IPS DF 19.7 (cell line): ENCODE measurements around the gene TTLL5.

ENCODE experiments used
- DNase-seq: peaks from one replicate; pipeline ENCODE4 v3.0.0-alpha.2; 2013; ENCODE audit warnings: low read depth, low spot score

TTLL5 gene

DNA sequence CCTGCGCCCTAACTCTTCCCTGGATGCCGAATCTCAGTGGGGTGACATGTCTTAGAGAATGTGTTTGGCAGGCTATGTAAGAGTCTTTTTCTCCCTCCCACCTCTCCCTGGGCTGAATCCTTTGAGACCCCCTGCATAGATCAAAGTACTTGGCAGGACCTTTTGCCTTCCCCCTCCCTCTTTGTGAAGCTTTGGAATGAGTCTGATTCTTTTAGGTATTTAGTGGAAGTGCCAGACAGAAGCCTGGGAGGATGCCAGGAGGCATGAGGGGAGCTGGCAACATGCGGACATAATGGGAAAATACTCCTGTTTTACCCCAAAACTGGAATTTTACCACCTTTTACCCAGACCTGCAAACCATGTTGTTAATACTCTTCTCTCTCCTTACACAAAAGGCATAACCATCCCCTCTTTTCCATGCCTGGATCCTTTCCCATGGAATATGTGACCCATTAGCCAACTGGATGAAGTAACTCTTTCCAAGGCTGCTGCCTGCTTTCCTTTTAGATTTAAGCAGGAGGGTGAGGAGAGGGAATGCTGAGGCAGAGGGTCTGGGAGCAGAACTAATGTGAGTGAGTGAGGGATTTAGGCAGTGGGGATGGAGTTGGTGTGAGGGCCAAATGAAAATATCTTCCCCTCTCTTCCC is 41.7 kb downstream of the TTLL5 start:
- DNase-seq = no peak

- no peak for DNase-seq
Observed at GRCh38 chr14:75703467-75703866, 42.4 kb downstream of the TTLL5 start.

DNA sequence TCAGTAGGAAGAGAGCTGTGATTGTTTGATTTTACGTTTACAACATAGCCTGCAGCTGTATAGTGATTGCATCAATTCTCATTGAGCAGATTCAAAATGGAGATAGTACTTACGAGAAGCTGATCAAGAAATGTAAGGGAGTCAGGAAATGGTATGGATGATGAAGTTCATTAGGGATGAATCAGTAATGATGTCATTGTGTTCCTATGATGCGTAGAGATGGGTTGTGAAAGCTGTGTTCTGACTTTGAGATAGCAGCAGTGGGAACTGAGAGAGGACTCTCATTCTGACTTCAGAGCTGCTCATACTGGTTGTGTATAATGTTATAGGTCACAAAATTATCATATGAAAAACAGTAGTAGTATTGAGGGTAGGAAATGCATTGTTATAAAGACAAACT is 44.0 kb downstream of the TTLL5 start:
- no peak for DNase-seq

- DNase-seq = peak; percentile 50
Observed at GRCh38 chr14:75709207-75709812, 48.3 kb downstream of the TTLL5 start.

- no peak for DNase-seq
Observed at GRCh38 chr14:75711105-75711795, 50.2 kb downstream of the TTLL5 start.

- no peak for DNase-seq
Observed at GRCh38 chr14:75711796-75712211, 50.8 kb downstream of the TTLL5 start.

DNA sequence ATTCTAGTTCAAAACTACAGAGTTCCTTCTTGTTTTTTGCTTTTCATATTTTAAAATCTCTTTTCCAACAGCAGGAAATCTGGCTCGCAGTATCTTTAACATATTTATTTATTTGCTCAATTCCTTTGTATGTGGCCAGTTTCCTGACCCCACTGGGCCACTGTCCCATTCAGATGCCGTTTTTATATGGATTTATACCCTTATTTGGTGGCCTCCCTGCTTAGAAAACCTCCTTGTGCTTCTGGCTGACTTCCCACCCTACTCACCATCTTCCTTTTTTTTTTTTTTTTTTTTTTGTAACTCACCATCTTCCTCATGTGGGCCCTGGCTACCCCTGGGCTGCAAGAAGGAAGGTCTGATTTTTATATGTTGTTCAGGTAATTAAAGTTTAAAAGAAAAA is 53.9 kb downstream of the TTLL5 start:
- no peak for DNase-seq

GRCh38 chr14:75715926-75716780 is 55.1 kb downstream of the TTLL5 start:
- no peak for DNase-seq

DNA sequence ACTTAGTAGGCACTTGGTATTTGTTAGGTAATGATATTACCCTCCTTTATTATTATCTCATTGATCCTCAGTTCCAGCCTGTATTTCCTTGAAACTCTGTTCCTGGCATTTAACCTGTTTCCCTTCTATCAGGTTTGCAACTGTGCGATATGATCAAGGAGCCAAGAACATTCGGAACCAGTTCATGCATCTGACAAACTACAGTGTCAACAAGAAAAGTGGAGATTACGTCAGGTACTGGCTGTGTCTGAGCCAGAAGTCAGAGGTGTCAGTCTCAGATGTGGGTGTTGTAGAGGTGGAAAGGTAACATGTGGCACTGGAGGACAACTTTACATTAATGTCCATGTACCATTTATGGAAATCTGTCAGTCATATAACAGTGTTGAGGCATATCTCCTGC is 56.7 kb downstream of the TTLL5 start:
- no peak for DNase-seq

- DNase-seq = no peak
Observed at GRCh38 chr14:75718199-75718598, 57.2 kb downstream of the TTLL5 start.

DNA sequence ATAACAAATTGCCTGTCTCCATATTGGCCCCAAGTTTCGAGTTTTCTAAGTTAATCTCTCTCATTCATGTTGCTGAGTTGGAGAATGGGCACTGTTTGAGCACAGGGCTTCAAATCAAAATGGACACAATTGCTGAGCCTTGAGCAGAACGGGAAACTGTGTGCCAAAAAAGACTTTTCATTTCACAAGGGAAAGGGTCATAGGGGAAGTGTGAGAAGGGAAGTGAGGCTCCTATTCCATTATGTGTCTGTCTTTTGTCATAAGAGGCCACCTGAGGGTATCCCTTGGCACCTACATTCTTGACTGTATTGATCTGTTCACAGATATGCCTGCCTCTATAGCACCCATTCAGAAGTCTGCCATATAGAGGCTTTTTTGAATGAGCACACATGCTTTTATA is 59.1 kb downstream of the TTLL5 start:
- no peak for DNase-seq

DNA sequence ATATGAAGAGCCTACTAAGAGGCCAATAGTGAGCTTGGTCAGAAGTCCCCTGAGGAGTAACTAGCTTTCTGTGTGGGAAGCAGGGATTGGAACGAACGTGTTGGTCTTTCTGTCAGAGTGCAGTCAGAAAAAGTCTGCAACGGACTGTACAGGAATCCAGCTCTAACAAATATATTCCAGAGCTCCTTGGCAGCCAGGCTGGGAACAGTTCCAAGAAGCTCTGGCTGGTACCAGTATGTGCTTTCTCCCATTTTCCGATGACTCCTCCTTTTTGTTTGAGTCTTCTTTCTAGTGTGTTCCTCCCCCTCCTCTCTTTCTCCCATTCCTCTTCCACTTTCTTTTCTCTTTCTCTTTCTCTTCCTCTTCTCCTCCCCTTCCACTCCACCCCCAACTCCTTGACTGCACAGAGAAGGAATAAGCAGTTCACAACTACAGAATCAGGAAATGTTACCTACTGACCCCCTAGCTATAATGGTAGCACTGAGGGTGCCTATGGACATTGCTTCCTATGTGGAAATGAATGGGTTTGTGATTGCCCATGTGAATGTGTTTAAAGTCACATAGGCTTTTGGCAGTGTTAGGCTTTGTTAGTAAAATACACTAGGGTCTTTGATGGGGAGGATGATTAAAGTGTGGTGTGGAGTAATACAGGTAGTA is 59.9 kb downstream of the TTLL5 start:
- no peak for DNase-seq

DNA sequence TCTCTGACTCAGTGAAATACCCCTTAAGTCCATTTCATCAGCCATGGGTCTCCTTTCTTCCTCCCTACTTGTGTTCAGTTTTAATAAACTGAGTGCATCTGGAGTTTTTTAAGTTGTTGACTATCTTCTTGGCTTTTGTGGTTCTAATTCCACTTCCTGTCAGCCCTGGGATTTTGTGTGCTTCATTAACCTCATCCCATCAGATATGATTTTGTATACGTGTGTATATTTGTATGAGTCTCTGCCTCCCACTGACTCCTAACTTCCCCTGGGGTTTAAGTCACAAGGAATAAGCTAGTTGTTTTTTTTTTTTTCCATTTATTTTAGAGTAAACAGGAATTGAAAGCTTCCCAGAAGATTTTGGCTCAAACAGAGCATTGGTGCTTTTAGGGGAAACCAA is 62.7 kb downstream of the TTLL5 start:
- DNase-seq = no peak

- no peak for DNase-seq
Observed at GRCh38 chr14:75724414-75725204, 63.6 kb downstream of the TTLL5 start.

- DNase-seq = no peak
Observed at GRCh38 chr14:75725481-75725880, 64.4 kb downstream of the TTLL5 start.

DNA sequence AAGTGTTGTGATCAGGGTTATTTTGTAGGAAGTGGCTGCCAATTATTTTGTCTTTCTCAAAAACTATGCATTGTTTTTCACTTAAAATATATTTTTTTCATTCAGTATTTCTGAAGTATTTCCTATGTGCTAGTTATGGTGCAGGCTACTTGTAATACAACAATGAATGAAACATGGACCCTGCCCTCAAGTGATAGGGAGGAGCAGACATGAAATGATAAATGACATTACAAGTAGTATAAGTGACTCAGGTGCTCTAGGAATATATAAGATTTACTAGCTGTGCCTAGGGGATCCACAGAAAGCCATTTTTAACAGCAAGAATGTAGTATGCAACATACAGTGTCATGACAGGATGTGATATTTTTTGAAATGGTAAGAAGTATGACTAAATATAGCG is 65.3 kb downstream of the TTLL5 start:
- DNase-seq = no peak

- DNase-seq = no peak
Observed at GRCh38 chr14:75727124-75727523, 66.1 kb downstream of the TTLL5 start.

GRCh38 chr14:75732888-75733287 is 71.8 kb downstream of the TTLL5 start:
- DNase-seq = no peak

DNA sequence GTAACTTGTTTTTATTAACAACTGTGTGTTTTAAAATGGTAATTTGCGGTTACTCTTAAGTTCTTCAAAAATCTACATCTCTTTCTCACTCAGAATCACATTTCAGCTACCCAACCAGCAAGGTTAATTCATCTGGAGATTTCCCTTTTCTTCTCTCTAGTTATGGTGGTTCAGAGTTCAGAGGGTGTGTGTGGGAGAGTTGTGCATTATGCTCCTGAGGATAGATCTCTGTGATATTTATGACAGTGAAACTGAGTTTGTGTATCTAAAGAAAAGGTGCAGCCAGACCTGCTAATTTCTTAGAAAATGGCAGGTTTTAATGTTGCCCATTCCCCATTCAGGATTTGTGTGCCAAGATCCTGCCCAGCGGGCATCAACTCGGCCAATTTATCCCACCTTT is 73.8 kb downstream of the TTLL5 start:
- DNase-seq = no peak

- no peak for DNase-seq
Observed at GRCh38 chr14:75736845-75737485, 75.9 kb downstream of the TTLL5 start.
